HK-2 (cell line): ENCODE data around the gene HDAC9.
"Not testable (repeated sequence)": the region's sequence is repeated elsewhere in the genome, so short reads cannot be mapped to it uniquely, and the experiment has no call there.

Experiments used
- DNase-seq: peaks from one replicate; pipeline ENCODE4 v3.0.0-alpha.2; 2018; ENCODE audit not compliant: unreplicated experiment

The HDAC9 gene

DNA sequence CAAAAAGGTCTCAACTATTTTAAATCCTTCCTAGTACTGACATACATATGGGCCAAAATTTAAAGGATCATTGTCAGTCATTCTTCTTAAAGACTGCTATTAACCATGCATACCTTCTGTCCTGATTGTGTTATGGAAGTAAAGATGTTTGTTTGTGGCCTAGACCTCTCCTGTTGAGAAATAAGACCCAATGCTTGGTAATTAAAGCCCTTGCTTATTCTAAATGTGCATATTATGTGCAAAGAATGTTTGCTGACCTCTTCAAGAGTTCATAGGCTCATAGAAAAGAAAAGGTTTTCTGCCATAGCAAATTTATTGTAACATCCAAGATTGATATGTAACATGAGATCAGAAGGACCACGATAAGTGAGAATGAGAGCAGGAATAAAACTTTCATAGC lies 476.3 kb downstream of the HDAC9 start:
- DNase-seq, result no peak

DNA sequence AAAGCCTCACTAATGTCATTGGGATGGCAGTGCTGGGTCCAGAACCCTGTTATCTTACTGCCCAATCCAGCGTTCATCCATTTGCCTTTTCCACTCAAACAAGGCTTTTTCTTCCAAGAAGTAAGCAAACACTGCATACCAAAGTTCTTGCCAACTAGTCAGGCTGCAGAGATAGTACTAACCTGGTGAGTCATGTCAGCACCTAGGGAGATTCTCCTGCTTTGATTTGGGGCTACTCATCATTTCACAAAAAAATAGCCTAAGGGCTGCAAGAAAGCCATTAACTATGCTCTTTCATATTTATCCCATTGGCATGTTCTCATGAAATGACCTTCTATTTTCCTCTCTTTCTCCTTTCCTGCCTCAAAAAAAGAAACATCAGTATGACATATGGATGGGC lies 479.3 kb downstream of the HDAC9 start:
- no peak for DNase-seq

DNA sequence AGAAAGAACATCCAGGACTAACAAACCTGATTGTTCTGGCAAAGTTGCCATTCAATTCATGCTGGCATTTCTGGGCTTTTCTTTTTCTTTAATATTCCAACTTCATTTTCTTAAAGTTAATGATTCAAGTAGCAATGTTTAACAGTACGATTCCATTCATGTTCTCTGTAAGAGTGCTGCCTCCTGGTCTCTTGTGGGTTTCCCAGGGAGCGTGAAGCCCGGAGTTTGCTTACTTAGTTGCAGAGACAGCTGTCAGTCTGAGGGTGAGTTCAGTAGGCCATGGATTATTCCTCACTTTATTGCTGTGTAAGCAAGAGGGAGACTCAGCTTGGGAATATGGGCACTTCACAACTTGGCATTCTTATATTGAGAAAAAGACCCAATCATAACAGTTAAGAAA lies 479.7 kb downstream of the HDAC9 start:
- no peak for DNase-seq

DNA sequence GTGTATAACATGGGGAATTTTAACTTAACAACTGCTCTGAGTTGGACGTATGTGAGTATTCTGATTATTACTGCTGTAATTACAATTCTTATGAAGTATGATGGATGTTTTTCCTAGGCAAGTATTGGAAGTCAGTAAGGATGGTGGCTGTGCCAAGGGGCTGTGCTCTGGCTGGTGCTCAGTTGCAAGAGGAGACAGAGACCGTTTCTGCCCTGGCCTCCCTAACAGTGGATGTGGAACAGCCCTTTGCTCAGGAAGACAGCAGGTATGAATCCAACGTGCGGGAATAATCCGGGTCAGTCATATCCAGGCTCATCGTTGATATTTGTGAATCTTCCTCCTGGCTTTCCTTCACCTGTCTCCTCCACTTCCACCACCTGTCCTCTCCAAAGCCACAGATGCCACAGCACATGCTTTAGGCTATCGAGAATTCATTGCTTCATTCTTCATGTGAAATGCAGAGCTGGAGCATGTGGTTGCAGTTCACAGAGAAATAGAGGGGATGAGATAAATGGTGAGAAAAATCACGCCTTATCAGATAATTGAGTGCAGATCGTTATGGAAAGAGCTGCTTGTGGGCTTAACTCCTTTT lies 480.2 kb downstream of the HDAC9 start:
- DNase-seq, result no peak

DNA sequence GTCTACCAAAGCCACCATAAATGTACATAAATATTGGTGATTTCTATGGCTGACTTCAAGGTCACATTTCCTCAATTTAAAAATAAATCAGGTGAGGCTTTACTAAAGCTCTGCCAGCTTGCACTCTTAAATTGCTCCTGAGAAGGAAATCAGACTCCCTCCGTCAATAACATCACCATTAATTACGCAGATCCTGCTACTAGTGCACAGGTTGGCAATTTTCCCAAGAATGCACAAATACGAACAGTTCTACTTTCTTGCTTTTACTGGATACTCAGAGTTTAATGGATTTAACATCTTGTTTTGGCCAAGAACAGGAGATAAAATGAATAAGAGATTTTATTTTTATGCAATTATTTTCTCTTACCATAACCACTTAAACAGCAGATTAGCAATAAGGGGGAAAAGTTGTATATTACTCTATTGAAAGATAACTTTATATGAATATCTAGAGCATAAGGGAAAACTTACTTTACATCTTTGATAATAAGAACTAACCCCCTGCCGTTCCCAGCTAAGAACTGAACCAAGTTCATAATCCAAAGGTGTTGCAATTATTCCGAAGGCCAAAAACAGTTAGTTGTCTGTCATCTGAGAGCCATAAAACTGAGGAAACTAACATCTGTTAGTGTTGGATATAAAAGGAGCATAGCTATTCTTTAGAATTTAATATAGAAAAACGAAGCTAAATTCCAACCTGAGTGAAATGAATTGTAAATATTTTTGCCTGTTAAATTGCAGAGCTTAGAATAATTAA lies 481.3 kb downstream of the HDAC9 start:
- DNase-seq, result no peak

DNA sequence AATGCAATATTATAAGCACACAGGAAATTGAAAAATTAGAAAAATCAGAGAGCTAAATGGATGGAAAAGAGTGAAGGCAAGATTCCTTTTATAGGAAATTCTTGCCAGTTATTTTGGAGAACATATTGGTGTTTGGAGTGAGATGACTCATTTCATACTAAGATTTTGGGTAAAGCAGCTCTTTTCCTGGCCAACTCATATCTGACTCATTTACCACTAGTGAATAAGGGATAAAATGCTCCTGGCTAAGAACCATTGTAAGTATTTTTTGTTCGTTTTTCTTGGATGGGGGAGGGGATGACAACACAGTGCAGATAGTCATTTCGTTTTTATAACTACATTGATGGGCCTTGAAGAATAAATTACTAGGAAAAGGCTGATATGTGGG lies 482.6 kb downstream of the HDAC9 start:
- DNase-seq, result no peak

DNA sequence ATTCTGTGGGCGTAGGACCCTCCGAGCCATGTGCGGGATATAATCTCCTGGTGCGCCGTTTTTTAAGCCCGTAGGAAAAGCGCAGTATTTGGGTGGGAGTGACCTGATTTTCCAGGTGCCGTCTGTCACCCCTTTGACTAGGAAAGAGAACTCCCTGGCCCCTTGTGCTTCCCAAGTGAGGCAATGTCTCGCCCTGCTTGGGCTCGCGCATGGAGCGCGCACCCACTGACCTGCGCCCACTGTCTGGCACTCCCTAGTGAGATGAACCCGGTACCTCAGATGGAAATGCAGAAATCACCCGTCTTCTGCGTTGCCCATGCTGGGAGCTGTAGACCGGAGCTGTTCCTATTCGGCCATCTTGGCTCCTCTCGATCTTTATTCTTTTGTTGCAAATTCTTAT lies 495.2 kb downstream of the HDAC9 start:
- DNase-seq, result not testable (repeated sequence)

DNA sequence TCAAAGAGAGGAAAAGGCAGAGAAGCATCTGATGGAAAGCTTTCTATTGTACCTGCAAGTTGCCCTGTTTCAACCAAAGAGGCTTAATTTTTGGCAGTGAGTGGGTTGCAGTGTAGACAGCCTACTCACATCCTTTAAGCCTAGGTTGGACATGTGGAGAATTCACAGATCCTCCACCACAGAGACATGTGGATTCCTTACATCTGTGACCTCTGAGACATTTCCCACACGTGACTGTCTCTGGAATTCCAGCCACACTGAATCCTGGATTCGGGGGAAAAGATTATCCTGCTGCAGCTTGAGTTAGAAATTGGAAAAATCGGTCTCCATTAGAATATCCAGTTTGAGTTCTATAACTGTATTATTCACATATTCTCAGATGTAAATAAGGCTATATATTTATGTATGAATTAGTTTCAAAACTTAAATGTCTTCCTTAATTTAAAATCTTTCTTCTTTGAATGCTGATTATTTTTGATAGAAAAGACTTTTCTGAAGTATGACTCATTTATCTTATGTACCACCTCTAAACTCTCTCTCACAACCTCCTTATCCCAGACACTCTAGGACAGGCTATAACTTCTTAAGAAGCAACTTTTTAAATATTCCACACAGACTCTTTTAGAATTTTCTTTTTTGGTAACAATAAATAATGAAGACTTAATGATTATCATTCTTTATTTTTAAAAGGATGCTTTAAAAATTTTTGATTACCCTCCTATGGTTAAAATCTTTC lies 498.6 kb downstream of the HDAC9 start:
- no peak for DNase-seq

DNA sequence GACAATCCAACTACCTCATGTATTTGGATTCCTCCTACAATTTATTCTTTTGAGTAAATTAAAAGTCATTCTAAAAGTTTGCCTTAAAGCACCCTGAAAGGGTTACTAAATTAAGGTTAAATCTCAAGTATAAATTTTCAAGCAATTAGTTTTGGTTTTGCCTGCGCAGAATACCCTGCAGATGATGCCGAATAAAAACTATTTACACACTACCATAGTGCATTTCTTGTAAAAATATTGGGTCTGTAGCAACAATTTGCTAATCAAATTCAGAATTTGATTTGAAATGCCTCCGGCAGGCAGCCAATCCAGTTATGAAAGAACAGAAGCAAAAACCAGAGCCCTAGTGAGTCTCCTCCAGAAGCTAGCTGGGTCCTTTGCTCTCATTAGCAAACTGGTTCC lies 499.7 kb downstream of the HDAC9 start:
- no peak for DNase-seq

DNA sequence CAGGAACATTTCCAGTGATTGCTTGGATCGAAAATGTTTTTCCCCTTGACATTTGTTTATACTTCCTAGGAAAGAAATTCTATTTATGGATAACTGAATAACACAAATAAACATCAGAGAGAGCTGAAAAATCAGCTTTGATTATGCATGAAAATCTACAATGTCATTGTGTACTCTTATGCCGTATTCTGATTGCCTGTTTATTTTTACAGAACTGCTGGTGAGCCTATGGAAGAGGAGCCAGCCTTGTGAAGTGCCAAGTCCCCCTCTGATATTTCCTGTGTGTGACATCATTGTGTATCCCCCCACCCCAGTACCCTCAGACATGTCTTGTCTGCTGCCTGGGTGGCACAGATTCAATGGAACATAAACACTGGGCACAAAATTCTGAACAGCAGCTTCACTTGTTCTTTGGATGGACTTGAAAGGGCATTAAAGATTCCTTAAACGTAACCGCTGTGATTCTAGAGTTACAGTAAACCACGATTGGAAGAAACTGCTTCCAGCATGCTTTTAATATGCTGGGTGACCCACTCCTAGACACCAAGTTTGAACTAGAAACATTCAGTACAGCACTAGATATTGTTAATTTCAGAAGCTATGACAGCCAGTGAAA lies 500.4 kb downstream of the HDAC9 start:
- DNase-seq, result no peak

DNA sequence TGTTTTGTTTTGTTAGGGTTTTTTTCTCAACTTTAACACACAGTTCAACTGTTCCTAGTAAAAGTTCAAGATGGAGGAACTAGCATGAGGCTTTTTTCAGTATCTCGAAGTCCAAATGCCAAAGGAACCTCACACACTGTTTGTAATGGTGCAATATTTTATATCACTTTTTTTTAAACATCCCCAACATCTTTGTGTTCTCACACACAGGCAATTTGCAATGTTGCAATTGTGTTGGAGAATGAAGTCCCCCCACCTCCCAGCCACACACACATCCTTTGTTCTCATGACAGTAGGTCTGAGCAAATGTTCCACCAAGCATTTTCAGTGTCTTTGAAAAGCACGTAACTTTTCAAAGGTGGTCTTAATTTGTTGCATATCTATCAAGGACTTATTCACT lies 501.0 kb downstream of the HDAC9 start:
- DNase-seq, result no peak

DNA sequence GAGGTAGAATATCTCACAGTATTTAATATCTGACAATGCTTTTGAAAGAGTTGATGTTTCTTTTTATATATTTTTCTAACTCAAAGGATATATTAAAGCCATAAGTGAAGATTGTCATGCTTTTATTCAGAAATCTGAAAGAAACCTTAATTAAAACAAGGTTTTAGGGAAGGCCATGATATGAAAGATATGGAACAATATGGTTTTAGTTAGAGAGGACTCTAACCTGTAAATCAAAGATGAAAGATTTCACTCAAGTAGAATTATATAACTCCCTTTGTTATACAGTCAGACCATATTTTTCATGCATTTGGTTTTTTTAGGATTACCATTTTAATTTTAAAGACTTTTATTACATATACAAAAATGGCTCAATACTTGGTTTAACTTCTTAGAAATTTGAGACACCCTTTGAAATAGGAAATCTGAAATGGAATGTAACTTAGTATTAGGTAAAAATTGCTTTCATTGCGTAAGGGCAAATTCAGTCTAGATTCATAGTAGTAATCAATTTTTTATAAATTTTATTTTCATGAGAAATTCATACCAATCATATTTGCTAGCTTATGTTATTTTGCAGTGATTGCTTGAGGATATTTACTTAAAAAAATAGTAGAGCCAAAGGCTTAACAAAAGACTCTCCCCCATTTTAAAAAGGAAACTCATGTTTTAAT lies 502.1 kb downstream of the HDAC9 start:
- no peak for DNase-seq

DNA sequence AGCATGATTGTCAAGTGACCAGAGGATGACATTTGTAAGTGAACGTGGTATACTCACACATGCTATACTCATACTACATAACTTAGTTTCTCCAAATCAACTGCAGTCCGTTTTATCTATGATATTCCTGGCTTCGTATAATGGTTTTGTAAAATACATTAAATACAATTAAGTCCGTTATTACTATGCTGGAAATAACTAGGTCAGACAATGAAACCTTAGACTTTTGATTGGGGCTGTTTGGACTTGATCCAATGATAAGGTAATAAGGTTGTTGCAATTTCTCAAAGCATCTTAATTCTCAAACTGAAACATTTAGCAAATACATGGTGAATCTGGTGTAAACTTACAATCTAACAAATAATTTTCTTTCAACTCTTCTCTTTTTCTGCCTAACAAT lies 504.9 kb downstream of the HDAC9 start:
- no peak for DNase-seq

DNA sequence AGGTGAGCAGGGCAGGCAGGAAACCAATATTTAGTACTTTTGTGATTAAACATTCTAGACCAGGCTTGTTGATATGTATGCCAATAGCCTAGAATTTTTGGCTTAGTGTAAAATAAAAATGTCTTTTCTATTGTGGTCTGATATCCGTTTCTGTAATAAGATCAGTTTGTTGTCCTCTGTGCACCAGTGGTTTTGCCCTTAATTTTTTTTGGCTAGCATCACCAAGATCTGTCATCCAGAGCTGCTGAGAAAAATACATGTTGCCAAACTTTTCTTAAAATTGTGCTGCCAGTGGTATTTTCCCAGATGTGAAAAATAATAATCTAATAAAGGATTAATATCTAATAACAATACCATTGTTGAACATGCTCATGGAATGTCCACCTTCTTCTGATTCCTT lies 506.3 kb downstream of the HDAC9 start:
- DNase-seq, result no peak

DNA sequence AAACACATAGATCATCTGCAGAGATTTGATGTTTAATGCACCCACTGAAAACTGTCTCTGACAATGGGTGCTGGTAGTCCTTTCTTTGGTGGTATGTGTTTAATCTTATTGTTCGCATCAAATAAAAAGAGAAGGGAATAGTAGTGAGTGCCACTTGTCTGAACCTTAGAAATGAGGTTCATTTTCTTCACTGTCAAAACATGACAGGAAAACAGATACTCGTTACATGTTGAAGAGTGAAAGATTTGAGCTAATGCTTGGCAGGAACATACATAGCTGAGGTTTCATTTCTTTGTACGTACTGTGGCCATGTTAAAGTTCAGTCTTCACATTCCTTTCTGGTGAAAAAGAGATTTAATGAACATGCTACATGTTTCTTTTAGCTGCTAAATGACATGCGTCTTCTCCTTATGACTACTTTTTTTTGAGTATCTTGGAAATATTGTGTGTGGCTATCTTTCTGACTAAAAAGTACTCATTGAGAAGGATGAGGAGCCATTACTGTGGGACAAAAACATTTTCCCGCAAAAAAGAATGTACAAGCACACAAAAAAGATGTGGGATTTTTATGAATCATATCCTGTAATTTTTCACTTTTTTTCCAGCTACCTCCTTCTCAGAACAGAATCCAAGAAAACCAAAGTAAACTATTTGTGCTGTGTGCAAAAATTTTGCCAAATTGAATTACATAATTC lies 513.8 kb downstream of the HDAC9 start:
- DNase-seq, result no peak

DNA sequence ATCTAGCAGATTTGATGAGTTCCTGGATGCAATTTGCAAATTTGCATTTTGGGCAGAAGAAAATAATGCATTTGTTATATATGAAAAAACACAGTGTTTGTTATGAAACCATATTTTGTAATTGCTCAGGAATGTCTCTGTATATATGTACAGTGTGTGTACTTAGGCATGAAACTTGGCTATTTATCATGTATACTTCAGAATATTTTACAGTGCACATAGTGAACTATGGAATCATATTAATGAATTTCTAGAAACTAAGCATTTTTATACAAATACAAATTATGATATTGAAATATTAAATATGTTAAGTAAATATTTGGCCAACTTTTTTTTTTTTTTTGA lies 514.4 kb downstream of the HDAC9 start:
- DNase-seq, result no peak

DNA sequence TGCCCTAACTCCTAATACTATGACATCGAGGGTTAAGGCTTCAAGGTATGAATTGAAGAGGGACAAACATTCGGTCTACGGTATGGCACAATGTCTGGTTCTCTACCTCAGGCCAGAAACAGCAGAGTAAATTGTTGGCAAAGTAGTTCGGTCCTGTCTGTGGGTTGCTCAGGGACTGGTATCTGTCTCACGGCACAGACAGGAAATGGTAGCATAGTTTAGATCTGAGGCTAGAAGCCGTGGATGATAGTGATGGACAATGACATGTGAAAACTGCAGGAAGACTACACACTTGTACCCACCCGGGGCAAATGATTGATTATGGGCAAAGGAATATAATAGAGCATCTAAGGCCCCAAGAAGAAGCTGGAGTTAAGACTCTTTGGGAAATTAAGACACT lies 515.7 kb downstream of the HDAC9 start:
- no peak for DNase-seq

DNA sequence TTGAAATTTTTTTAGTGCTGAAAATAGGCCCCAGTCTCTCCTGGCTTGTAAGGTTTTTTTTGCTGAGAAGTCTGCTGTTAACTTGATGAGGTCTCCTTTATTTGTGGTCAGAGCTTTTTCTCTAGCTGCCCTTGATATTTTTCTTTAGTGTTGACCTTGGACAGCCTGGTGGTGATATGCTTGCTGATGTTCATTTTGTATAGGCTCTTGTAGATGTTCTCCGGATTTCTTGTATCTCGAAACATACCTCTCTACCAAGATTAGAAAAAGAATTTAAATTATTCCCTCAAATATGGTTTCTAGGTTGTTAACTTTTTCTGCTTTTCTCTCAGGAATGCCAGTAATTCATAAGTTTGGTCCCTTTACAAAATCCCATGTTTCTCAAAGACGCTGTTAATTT lies 519.5 kb downstream of the HDAC9 start:
- DNase-seq, result no peak

DNA sequence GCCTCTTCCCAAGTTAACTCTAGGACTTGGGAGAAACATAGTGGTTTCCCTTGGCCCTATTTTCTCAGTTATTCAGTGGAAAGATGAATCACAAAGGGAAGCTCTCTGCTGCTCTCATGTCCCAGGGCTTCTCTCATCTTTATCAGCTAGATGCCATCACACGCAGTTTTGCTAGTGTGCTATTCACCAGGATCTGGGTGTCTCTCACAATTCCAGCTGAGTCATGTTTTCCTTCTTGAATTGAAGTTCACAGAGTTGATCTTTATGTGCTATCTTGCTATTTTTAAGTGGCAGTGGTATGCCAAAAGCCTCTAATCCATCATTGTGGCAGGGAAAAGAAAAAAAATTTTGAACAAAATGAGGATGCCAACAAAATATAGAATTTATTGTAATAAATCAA lies 520.6 kb downstream of the HDAC9 start:
- DNase-seq, result no peak

DNA sequence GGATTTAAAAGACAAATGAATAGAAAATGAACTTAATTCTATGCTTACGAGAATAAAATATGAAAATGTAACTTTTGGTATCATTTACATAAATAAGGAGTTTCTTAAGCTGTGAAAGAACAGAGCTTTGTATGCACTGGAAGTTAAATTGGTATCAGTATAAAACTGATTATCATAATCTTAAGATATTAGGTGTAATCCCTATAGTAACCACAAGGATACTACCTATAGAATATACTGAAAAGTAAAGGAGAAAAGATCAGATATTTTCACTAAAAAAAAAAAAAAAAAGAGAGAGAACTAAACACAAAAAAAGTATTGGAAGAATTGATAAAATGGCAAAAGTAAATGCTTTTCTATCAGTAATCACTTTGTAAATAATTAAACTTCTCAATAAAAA lies 521.8 kb downstream of the HDAC9 start:
- DNase-seq, result no peak

DNA sequence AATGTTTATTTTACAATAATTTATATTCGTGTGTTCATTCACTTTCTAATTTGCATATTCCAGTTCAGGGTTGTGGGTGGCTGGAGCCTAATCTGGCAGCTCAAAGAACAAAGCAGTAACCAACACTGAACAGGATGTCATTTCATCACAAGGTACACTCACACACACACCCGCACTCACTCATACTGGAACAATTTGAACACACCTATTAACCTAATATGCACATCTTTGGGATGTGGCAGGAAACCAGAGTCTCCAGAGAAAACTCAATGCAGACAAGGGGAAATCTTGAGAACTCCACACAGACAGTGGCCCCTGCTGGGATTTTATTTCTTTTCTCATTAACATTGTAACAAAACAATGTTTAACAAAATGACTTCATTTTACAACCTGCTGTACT lies 524.5 kb downstream of the HDAC9 start:
- no peak for DNase-seq

DNA sequence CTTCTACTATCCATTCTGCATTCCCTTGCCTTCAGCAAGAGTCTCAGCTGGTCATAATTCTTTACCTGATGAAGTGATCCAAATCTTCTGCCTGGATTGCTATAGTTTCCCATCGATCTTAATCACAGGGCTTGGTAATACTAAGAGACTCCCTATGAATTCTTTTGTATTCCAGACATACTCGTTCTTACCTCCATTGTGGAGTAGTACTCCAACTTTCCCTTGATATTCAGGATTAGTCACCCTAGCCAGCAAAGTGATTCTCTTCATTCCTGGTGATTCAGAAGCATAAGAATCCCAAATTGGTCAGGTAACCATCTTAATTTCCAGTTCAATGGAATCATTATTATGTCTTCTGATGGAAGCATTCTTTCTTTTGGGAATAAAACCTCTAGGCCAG lies 525.2 kb downstream of the HDAC9 start:
- no peak for DNase-seq
